Rectal smooth muscle tissue (tissue), 1 donor: Measurements from ENCODE around the gene PYDC1.
"Not testable (repeated sequence)": the region's sequence is repeated elsewhere in the genome, so short reads cannot be mapped to it uniquely, and the experiment has no call there.

Source experiments
- H3K27ac ChIP-seq: one replicate; pipeline ENCODE4 v1.7.0; 2013; ENCODE audit warnings: low read depth, low read length, inconsistent platforms
- H3K27me3 ChIP-seq: one replicate; pipeline ENCODE4 v1.7.0; 2013; ENCODE audit warnings: low read length; ENCODE audit not compliant: control insufficient read depth, insufficient read depth
- H3K36me3 ChIP-seq: one replicate; pipeline ENCODE4 v1.7.0; 2013; ENCODE audit warnings: low read length; ENCODE audit not compliant: control insufficient read depth, insufficient read depth
- H3K4me1 ChIP-seq: one replicate; pipeline ENCODE4 v1.7.0; 2013; ENCODE audit warnings: low read length; ENCODE audit not compliant: control insufficient read depth, insufficient read depth
- H3K4me3 ChIP-seq: one replicate; pipeline ENCODE4 v1.7.0; 2013; ENCODE audit warnings: low read length
- H3K9ac ChIP-seq: one replicate; pipeline ENCODE4 v1.7.0; 2013; ENCODE audit warnings: low read length

Gene PYDC1

DNA sequence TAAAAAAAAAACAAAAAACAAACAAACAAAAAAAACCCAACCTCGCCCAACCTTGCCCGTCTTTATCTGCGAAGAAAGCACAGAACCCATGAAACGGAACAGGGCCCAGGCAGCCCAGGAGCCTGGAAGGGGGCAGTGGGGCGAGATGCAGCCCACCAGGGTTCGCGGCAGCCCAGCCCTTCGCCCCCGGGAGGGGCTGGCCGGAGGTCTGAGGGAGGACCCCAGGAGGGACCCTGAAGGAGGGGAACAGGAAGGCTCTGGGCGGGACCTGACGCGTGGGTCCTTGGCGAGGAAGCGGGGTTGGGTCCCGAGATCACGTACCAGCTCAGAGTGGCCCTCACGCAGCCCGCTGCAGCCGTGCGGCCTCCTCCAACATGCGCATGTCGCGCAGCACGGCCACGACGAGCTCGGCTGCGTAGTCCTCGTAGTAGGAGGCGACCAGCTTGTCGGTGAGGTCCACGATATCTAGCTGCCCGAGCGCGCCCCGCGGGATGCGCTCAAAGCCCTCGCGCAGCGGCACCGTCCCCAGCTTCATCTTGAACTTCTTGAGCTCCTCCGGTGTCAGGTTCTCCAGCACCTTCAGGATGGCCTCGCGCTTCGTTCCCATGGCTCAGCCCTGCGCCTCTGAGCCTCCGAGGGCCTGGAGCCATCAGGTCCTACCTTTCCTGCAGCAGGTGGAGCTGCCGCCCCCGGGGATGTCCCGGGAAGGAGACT, at the start of gene PYDC1:
Gene PYDC1, minus strand, starts transcription at position 714 of the 714 bp plus-strand sequence. Its CDS starts 107 bp downstream, at position 607.
- Histone ChIP-seq H3K4me1 (peaks cover 10% of the 10 kb centered on the region), H3K4me3 (peak within 1 kb of the TSS; percentile 51), H3K27me3 (peaks cover 19% of the 10 kb centered on the region), H3K36me3 (no peaks in the 10 kb centered on the region), H3K27ac (no peak within 1 kb of the TSS), H3K9ac (no peak within 1 kb of the TSS)

DNA sequence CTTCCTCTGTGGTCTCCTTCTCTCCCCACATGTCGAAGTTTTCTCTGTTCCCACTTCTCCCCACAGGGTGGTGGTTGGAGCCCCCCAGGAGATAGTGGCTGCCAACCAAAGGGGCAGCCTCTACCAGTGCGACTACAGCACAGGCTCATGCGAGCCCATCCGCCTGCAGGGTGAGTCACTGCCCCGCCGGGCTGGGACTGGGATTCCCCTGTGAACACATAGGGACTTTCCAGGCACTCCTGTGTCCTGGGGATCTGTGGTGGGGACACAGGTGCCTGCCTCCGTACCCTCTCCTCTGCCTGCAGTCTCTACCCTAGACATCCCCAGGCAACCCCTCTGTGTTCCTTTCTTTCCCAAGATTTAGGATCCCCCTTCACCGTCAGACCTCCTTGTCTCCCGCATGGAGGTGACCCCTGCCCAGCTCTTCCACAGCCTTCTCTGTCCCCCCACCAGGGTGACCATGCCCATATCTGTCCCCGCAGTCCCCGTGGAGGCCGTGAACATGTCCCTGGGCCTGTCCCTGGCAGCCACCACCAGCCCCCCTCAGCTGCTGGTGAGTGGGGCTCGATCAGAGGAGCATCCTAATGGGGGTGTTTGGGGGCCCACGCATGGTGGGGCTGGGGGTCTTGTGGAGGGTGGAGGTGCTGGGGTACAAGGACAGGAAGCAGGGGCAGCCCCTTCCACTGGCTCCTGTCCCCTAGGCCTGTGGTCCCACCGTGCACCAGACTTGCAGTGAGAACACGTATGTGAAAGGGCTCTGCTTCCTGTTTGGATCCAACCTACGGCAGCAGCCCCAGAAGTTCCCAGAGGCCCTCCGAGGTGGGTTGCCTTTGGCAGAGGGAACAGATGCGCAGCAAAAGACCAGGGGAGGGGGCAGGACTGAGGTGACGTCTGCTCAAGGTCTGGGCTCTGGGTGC, 48.7 kb upstream of the PYDC1 start:
- no peaks in the 10 kb centered on the region for H3K36me3 ChIP-seq
- no peak overlapping the region for H3K4me3 ChIP-seq
- H3K27me3 ChIP-seq, result no peaks in the 10 kb centered on the region
- H3K4me1 ChIP-seq, result no peaks in the 10 kb centered on the region
- H3K27ac ChIP-seq, result no peak overlapping the region
- no peak overlapping the region for H3K9ac ChIP-seq

- no peaks in the 10 kb centered on the region for H3K27me3 ChIP-seq
- no peak overlapping the region for H3K27ac ChIP-seq
- no peak overlapping the region for H3K4me3 ChIP-seq
- H3K36me3 ChIP-seq, result no peaks in the 10 kb centered on the region
- H3K4me1 ChIP-seq, result no peaks in the 10 kb centered on the region
- H3K9ac ChIP-seq, result no peak overlapping the region
These were observed 45.1 kb upstream of the PYDC1 start for GRCh38 chr16:31262084-31262483.

- H3K4me1 ChIP-seq, result no peaks in the 10 kb centered on the region
- no peaks in the 10 kb centered on the region for H3K36me3 ChIP-seq
- no peak overlapping the region for H3K27ac ChIP-seq
- H3K27me3 ChIP-seq, result no peaks in the 10 kb centered on the region
- H3K9ac ChIP-seq, result no peak overlapping the region
- H3K4me3 ChIP-seq, result no peak overlapping the region
These were observed 43.4 kb upstream of the PYDC1 start for GRCh38 chr16:31260136-31260931.

GRCh38 chr16:31258366-31258765, 41.4 kb upstream of the PYDC1 start:
- no peaks in the 10 kb centered on the region for H3K36me3 ChIP-seq
- H3K4me3 ChIP-seq, result no peak overlapping the region
- no peak overlapping the region for H3K27ac ChIP-seq
- H3K9ac ChIP-seq, result no peak overlapping the region
- H3K4me1 ChIP-seq, result no peaks in the 10 kb centered on the region
- no peaks in the 10 kb centered on the region for H3K27me3 ChIP-seq

DNA sequence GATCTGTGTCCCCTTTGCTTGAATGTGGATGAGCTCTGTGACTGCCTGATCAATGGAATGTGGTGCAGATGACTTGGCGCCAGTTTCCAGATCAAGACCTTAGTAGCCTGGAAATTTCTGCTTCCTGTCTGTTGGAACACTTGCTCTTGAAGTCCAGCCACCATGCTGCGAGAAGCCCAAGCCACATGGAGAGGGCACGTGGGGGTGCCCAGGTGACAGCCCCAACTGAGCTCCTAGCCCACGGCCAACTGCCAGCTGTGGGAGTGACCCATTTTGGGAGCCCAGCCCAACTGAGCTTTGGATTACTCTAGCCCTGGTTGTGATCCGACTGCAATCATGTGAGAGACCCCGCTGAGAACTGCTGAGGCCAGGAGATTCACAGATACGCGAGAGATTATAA, 39.5 kb upstream of the PYDC1 start:
- no peak overlapping the region for H3K27ac ChIP-seq
- no peaks in the 10 kb centered on the region for H3K27me3 ChIP-seq
- H3K4me1 ChIP-seq, result no peaks in the 10 kb centered on the region
- no peak overlapping the region for H3K4me3 ChIP-seq
- no peaks in the 10 kb centered on the region for H3K36me3 ChIP-seq
- no peak overlapping the region for H3K9ac ChIP-seq

DNA sequence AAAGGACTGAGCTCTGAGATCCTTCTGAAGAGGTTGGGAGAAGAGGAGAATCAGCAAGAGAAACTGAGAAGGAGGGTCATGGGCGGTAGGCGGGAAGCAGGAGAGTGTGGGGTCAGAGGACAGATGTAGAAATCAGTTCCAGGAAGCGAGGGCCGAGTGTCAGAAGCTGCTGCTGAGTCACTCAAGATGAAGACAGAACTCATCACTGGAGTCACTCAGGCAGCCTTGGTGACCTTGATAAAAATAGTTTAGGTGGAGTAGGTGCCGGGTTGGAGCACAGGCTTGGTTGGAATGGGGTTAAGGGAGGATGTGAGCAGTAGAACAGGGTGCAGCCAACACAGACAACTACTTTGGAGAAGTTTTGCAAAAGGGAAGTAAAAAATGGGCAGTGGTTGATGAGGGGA, 36.7 kb upstream of the PYDC1 start:
- Histone ChIP-seq H3K27me3 (no peaks in the 10 kb centered on the region), H3K27ac (no peak overlapping the region), H3K9ac (no peak overlapping the region), H3K36me3 (no peaks in the 10 kb centered on the region), H3K4me1 (no peaks in the 10 kb centered on the region), H3K4me3 (no peak overlapping the region)

- Histone ChIP-seq H3K4me3 (no peak overlapping the region), H3K4me1 (no peaks in the 10 kb centered on the region), H3K9ac (no peak overlapping the region), H3K27ac (no peak overlapping the region), H3K36me3 (no peaks in the 10 kb centered on the region), H3K27me3 (no peaks in the 10 kb centered on the region)
These were observed 34.5 kb upstream of the PYDC1 start for GRCh38 chr16:31251435-31251834.

DNA sequence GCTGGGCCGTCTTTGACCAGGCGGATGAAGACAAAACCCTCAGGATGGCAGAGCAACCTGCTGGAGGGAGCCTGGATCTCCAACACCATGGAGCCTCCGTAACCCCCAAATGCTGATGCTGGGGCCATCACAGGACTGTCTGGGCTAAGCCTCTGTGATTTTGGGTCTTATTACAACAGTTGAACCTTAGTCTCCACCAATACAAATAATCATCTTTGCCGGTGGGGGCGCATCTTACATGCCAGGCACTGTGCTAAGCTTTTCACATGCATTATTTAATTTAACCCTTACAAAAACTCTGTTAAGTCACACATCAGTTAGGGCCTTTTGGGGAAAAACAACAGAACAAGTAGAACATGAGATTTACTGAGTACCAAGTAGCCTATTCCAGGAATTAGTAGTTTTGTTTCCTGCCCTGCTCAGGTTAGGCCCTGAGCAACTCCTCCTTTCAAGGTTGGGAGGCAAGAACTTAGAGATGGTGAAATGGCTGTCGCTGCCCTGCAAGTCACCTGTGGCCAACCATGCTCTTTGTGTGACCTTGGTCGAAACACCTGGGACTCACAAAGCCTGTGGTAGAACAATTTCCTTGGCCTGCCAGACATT, 33.9 kb upstream of the PYDC1 start:
- Histone ChIP-seq H3K36me3 (no peaks in the 10 kb centered on the region), H3K9ac (no peak overlapping the region), H3K4me1 (no peaks in the 10 kb centered on the region), H3K27ac (no peak overlapping the region), H3K4me3 (no peak overlapping the region), H3K27me3 (no peaks in the 10 kb centered on the region)

DNA sequence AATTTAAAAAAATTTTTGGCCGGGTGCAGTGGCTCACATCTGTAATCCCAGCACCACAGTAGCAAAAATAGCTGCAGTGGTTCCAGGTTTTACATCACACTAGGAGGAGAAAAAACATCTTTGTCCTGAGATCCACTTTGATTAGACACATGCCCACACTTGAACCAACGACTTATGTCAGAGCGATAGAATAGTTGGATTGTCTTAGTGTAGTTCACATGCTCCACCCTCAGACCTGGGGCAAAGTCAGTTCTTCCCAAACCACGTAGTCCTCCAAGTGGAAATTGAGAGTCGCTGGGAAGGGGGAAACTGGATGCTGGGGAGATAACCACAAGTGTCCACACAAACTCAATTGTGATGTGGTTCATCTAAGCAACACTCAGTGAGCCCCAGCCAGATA, 31.4 kb upstream of the PYDC1 start:
- Histone ChIP-seq H3K4me1 (no peaks in the 10 kb centered on the region), H3K4me3 (no peak overlapping the region), H3K27ac (no peak overlapping the region), H3K36me3 (no peaks in the 10 kb centered on the region), H3K9ac (no peak overlapping the region), H3K27me3 (no peaks in the 10 kb centered on the region)

GRCh38 chr16:31246296-31246695, 29.4 kb upstream of the PYDC1 start:
- Histone ChIP-seq H3K4me1 (no peaks in the 10 kb centered on the region), H3K27ac (no peak overlapping the region), H3K4me3 (no peak overlapping the region), H3K27me3 (no peaks in the 10 kb centered on the region), H3K36me3 (no peaks in the 10 kb centered on the region), H3K9ac (no peak overlapping the region)

DNA sequence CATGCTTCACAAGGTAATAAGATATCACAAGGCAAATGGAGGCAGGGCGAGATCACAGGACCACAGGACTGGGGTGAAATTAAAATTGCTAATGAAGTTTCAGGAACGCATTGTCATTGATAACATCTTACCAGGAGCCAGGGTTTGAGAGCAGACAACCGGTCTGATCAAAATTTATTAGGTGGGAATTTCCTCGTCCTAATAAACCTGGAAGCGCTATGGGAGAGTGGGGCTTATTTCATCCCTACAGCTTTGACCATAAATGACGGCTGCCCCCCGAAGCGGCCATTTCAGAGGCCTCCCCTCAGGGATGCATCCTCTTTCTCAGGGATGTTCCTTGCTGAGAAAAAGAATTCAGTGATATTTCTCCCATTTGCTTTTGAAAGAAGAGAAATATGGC, 28.7 kb upstream of the PYDC1 start:
- not testable (repeated sequence) for H3K27me3 ChIP-seq, H3K36me3 ChIP-seq, H3K4me1 ChIP-seq, H3K9ac ChIP-seq, H3K27ac ChIP-seq, H3K4me3 ChIP-seq
